ENCODE results near the gene BABAM2.

GRCh38 chr2:28175028-28175427, 284.5 kb downstream of the BABAM2 start:
- peak; percentile 19 to 28 for TF ChIP-seq CTCF (conservative IDR thresholded peaks at IDR 0.05 in 1 of 2, IDR thresholded peaks at IDR 0.05 in 1 of 2; ENCODE audit: extremely low read depth in 1 of 2, insufficient read depth in 1 of 2, low read depth in 1 of 2, low read length in 2 of 2)
- TF ChIP-seq EZH2 (IDR thresholded peaks at IDR 0.05; ENCODE audit: borderline replicate concordance, low read length), result no peak

All from mammary epithelial cell (primary cell).